NT2/D1 (cell line): ENCODE results near the gene RHPN2.
"Not testable (repeated sequence)": the region's sequence is repeated elsewhere in the genome, so short reads cannot be mapped to it uniquely, and the experiment has no call there.

ENCODE experiments used
- YY1 ChIP-seq: IDR thresholded peaks from 2 replicates; pipeline ENCODE4 v1.6.1; 2011; ENCODE audit not compliant: insufficient read length, insufficient read depth
- ZNF274 ChIP-seq: IDR thresholded peaks from 2 replicates; pipeline ENCODE4 v1.6.1; 2011; ENCODE audit warnings: mild to moderate bottlenecking, low read depth, low read length

- TF ChIP-seq ZNF274, YY1: not testable (repeated sequence)
Observed at GRCh38 chr19:33037168-33038025, 27.3 kb downstream of the RHPN2 start.
